OCI-LY7 (cell line): ENCODE results near the gene ETV7.

Source experiments
- EZH2phosphoT487 ChIP-seq: fragments of 200-600 bp; sonication (generic); IDR thresholded peaks from 2 replicates; pipeline ENCODE4 v1.6.1; 2018; ENCODE audit warnings: low read depth, borderline replicate concordance, mild to moderate bottlenecking, mixed run types, antibody characterized with exemption, low read length, moderate library complexity, mixed read lengths
- TF ChIP-seq, protein P1 (sequence below): fragments of 200-600 bp; sonication (generic); conservative IDR thresholded peaks from 2 replicates; pipeline ENCODE4 v1.5.1; 2014; ENCODE audit warnings: mild to moderate bottlenecking, antibody characterized with exemption, low read length, moderate library complexity, mixed read lengths

DNA sequence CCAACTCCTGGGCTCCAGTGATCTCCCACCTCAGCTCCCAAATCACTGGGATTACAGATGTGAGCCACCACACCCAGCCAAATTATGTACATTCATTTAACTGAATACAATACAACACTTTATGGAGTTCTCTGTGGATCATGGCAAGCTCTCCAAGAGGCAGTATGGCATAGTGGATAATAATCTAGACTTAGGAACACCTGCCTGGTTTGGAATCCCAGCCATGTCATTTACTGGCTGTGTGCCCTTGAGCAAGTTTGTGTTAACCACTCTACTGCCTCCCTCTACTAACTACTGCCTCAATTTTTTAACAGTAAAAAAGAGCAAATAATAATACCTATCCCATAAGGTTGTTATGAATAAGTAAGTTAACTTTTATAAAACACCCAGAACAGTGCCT lies 1.9 kb upstream of the ETV7 start:
- TF ChIP-seq, protein P1, sequence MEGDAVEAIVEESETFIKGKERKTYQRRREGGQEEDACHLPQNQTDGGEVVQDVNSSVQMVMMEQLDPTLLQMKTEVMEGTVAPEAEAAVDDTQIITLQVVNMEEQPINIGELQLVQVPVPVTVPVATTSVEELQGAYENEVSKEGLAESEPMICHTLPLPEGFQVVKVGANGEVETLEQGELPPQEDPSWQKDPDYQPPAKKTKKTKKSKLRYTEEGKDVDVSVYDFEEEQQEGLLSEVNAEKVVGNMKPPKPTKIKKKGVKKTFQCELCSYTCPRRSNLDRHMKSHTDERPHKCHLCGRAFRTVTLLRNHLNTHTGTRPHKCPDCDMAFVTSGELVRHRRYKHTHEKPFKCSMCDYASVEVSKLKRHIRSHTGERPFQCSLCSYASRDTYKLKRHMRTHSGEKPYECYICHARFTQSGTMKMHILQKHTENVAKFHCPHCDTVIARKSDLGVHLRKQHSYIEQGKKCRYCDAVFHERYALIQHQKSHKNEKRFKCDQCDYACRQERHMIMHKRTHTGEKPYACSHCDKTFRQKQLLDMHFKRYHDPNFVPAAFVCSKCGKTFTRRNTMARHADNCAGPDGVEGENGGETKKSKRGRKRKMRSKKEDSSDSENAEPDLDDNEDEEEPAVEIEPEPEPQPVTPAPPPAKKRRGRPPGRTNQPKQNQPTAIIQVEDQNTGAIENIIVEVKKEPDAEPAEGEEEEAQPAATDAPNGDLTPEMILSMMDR = no peak
- TF ChIP-seq EZH2phosphoT487 = no peak
